WTC11 (cell line): ENCODE results near the gene NRAP. TPM values are rescaled to one million over a fixed set of nuclear protein-coding genes. Genes with fewer than 3 reads are reported as not detected.

ENCODE experiments used
- ATAC-seq: fragments of 200-7000 bp; cut with Tn5 transposase; 2 replicates; pipeline ENCODE4 v1.10.0; 2021; ENCODE audit warnings: mild to moderate bottlenecking, moderate library complexity
- CTCF ChIA-PET: fragments of 300-600 bp; sonication (Branson Sonifier 250); formaldehyde crosslinking; loops from one replicate; lab custom pipeline; 2021; ENCODE audit warnings: antibody characterized with exemption; lab: Charles Lee
- POLR2A ChIA-PET: fragments of 350-600 bp; sonication (Branson Sonifier 250); formaldehyde crosslinking; loops from one replicate; lab custom pipeline; 2021; ENCODE audit warnings: antibody characterized with exemption; lab: Charles Lee
- DNase-seq: peaks from one replicate; pipeline ENCODE4 v3.0.0; 2021; ENCODE audit warnings: low spot score
- H3K27ac Mint-ChIP-seq: 2 replicates; pipeline ENCODE4 v1.8.0; 2021; ENCODE audit warnings: mixed read lengths
- H3K27me3 Mint-ChIP-seq: 2 replicates; pipeline ENCODE4 v1.8.0; 2021; ENCODE audit warnings: low read depth, mild to moderate bottlenecking, moderate library complexity, mixed read lengths
- H3K36me3 Mint-ChIP-seq: 2 replicates; pipeline ENCODE4 v1.8.0; 2021; ENCODE audit warnings: mixed read lengths
- H3K4me1 Mint-ChIP-seq: 2 replicates; pipeline ENCODE4 v1.8.0; 2022; ENCODE audit warnings: mixed read lengths
- H3K4me3 Mint-ChIP-seq: 2 replicates; pipeline ENCODE4 v1.8.0; 2021; ENCODE audit warnings: mild to moderate bottlenecking, moderate library complexity, mixed read lengths
- H3K9me3 Mint-ChIP-seq: 2 replicates; pipeline ENCODE4 v1.8.0; 2021; ENCODE audit warnings: mixed read lengths
- CTCF ChIP-seq: fragments of 200-600 bp; IDR thresholded peaks from 2 replicates; pipeline ENCODE4 v1.8.0; 2022; ENCODE audit warnings: antibody characterized with exemption
- EMX1 ChIP-seq: fragments of 250-450 bp; sonication (Bioruptor Pico); IDR thresholded peaks from 2 replicates; pipeline ENCODE4 v1.8.0; 2021; ENCODE audit warnings: mild to moderate bottlenecking
- ERG ChIP-seq: fragments of 250-450 bp; sonication (Bioruptor Pico); IDR thresholded peaks from 2 replicates; pipeline ENCODE4 v1.8.0; 2021; ENCODE audit warnings: mild to moderate bottlenecking
- MXD4 ChIP-seq: fragments of 250-450 bp; sonication (Bioruptor Pico); IDR thresholded peaks from 2 replicates; pipeline ENCODE4 v1.8.0; 2021; ENCODE audit warnings: mild to moderate bottlenecking, moderate library complexity, borderline replicate concordance
- MYBL2 ChIP-seq: sonication (generic); formaldehyde crosslinking; IDR thresholded peaks from 2 replicates; pipeline ENCODE4 v1.8.1; 2023; ENCODE audit warnings: mild to moderate bottlenecking, moderate library complexity, missing genetic modification reagents
- NR1H2 ChIP-seq: sonication (generic); formaldehyde crosslinking; IDR thresholded peaks from 2 replicates; pipeline ENCODE4 v1.9.0; 2021; ENCODE audit warnings: mild to moderate bottlenecking, moderate library complexity, missing genetic modification reagents
- NR3C1 ChIP-seq: sonication (generic); formaldehyde crosslinking; conservative IDR thresholded peaks from 2 replicates; pipeline ENCODE4 v1.8.1; 2023; ENCODE audit warnings: low read depth, mild to moderate bottlenecking, missing genetic modification reagents
- PRRX2 ChIP-seq: fragments of 250-450 bp; sonication (Bioruptor Pico); IDR thresholded peaks from 2 replicates; pipeline ENCODE4 v1.8.0; 2021; ENCODE audit warnings: mild to moderate bottlenecking
- SMAD3 ChIP-seq: sonication (generic); formaldehyde crosslinking; IDR thresholded peaks from 2 replicates; pipeline ENCODE4 v1.8.0; 2022; ENCODE audit warnings: missing genetic modification reagents, mild to moderate bottlenecking, borderline replicate concordance
- SMAD4 ChIP-seq: sonication (generic); formaldehyde crosslinking; IDR thresholded peaks from 2 replicates; pipeline ENCODE4 v1.8.0; 2022; ENCODE audit warnings: mild to moderate bottlenecking, missing genetic modification reagents
- TEAD1 ChIP-seq: sonication (generic); formaldehyde crosslinking; IDR thresholded peaks from 2 replicates; pipeline ENCODE4 v1.8.0; 2022; ENCODE audit warnings: mild to moderate bottlenecking, missing genetic modification reagents
- ZNF121 ChIP-seq: sonication (generic); formaldehyde crosslinking; IDR thresholded peaks from 2 replicates; pipeline ENCODE4 v1.8.0; 2023; ENCODE audit warnings: missing genetic modification reagents
- ZNF317 ChIP-seq: sonication (generic); formaldehyde crosslinking; IDR thresholded peaks from 2 replicates; pipeline ENCODE4 v1.8.1; 2023; ENCODE audit warnings: low read depth, mild to moderate bottlenecking, moderate library complexity, missing genetic modification reagents, borderline replicate concordance
- ZNF396 ChIP-seq: fragments of 250-450 bp; sonication (Bioruptor Pico); IDR thresholded peaks from 2 replicates; pipeline ENCODE4 v1.8.0; 2021; ENCODE audit warnings: mild to moderate bottlenecking, moderate library complexity, borderline replicate concordance
- total RNA-seq: library from RNA; stranded (reverse); gene quantifications from 3 replicates; pipeline ENCODE4 v1.2.3, GENCODE V29; 2021
- TF ChIP-seq, protein P1 (sequence below): fragments of 250-450 bp; sonication (Bioruptor Pico); IDR thresholded peaks from 2 replicates; pipeline ENCODE4 v1.9.0; 2021; ENCODE audit warnings: mild to moderate bottlenecking
- TF ChIP-seq, protein P2 (sequence below): sonication (generic); formaldehyde crosslinking; IDR thresholded peaks from 2 replicates; pipeline ENCODE4 v1.8.1; 2023; ENCODE audit warnings: mild to moderate bottlenecking, missing genetic modification reagents, moderate library complexity
- TF ChIP-seq, protein P3 (sequence below): sonication (generic); formaldehyde crosslinking; IDR thresholded peaks from 2 replicates; pipeline ENCODE4 v1.8.0; 2022; ENCODE audit warnings: mild to moderate bottlenecking, missing genetic modification reagents
- TF ChIP-seq, protein P4 (sequence below): sonication (generic); formaldehyde crosslinking; IDR thresholded peaks from 2 replicates; pipeline ENCODE4 v1.8.0; 2023; ENCODE audit warnings: missing genetic modification reagents, mild to moderate bottlenecking, borderline replicate concordance
- TF ChIP-seq, protein P5 (sequence below): sonication (generic); formaldehyde crosslinking; IDR thresholded peaks from 2 replicates; pipeline ENCODE4 v1.8.1; 2023; ENCODE audit warnings: mild to moderate bottlenecking, missing genetic modification reagents, borderline replicate concordance

The NRAP gene
- total RNA-seq, 1 experiment from 2014 or later, result not detected

DNA sequence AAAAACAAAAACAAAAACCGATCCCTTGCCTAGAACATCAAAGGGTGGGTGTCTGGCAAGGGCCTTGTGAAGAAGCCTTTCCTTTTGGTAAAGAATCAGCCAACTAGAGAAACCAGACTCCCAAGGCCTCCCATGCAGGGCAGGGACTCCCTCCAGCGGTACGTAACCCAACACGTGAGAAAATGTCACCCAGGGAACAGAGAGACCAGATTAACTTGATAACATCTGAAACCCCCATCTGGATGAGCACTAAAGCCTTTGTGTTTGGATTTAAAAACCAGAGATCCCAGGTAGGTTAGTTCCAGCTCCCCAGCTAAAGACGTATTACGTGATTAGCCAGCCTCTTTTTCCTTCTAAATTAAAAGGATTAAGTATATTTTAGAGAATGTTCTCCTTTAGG lies 114.0 kb downstream of the NRAP start:
- no peak for ATAC-seq
- H3K27ac Mint-ChIP-seq, result no peak overlapping the region
- TF ChIP-seq, protein P1, sequence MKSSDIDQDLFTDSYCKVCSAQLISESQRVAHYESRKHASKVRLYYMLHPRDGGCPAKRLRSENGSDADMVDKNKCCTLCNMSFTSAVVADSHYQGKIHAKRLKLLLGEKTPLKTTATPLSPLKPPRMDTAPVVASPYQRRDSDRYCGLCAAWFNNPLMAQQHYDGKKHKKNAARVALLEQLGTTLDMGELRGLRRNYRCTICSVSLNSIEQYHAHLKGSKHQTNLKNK (CRISPR knock-in tag), result no peak
- TF ChIP-seq PRRX2 (CRISPR knock-in tag) (no peak), MXD4 (CRISPR knock-in tag) (no peak), SMAD4 (CRISPR knock-in tag) (no peak), EMX1 (CRISPR knock-in tag) (no peak), NR1H2 (CRISPR knock-in tag) (no peak), NR3C1 (CRISPR knock-in tag) (no peak), ZNF317 (no peak), ZNF121 (no peak)
- TF ChIP-seq, protein P2, sequence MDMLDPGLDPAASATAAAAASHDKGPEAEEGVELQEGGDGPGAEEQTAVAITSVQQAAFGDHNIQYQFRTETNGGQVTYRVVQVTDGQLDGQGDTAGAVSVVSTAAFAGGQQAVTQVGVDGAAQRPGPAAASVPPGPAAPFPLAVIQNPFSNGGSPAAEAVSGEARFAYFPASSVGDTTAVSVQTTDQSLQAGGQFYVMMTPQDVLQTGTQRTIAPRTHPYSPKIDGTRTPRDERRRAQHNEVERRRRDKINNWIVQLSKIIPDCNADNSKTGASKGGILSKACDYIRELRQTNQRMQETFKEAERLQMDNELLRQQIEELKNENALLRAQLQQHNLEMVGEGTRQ (CRISPR knock-in tag), result no peak
- TF ChIP-seq, protein P3, sequence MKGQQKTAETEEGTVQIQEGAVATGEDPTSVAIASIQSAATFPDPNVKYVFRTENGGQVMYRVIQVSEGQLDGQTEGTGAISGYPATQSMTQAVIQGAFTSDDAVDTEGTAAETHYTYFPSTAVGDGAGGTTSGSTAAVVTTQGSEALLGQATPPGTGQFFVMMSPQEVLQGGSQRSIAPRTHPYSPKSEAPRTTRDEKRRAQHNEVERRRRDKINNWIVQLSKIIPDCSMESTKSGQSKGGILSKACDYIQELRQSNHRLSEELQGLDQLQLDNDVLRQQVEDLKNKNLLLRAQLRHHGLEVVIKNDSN (CRISPR knock-in tag), result no peak
- TF ChIP-seq, protein P4, sequence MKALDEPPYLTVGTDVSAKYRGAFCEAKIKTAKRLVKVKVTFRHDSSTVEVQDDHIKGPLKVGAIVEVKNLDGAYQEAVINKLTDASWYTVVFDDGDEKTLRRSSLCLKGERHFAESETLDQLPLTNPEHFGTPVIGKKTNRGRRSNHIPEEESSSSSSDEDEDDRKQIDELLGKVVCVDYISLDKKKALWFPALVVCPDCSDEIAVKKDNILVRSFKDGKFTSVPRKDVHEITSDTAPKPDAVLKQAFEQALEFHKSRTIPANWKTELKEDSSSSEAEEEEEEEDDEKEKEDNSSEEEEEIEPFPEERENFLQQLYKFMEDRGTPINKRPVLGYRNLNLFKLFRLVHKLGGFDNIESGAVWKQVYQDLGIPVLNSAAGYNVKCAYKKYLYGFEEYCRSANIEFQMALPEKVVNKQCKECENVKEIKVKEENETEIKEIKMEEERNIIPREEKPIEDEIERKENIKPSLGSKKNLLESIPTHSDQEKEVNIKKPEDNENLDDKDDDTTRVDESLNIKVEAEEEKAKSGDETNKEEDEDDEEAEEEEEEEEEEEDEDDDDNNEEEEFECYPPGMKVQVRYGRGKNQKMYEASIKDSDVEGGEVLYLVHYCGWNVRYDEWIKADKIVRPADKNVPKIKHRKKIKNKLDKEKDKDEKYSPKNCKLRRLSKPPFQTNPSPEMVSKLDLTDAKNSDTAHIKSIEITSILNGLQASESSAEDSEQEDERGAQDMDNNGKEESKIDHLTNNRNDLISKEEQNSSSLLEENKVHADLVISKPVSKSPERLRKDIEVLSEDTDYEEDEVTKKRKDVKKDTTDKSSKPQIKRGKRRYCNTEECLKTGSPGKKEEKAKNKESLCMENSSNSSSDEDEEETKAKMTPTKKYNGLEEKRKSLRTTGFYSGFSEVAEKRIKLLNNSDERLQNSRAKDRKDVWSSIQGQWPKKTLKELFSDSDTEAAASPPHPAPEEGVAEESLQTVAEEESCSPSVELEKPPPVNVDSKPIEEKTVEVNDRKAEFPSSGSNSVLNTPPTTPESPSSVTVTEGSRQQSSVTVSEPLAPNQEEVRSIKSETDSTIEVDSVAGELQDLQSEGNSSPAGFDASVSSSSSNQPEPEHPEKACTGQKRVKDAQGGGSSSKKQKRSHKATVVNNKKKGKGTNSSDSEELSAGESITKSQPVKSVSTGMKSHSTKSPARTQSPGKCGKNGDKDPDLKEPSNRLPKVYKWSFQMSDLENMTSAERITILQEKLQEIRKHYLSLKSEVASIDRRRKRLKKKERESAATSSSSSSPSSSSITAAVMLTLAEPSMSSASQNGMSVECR, result no peak
- TF ChIP-seq, protein P5, sequence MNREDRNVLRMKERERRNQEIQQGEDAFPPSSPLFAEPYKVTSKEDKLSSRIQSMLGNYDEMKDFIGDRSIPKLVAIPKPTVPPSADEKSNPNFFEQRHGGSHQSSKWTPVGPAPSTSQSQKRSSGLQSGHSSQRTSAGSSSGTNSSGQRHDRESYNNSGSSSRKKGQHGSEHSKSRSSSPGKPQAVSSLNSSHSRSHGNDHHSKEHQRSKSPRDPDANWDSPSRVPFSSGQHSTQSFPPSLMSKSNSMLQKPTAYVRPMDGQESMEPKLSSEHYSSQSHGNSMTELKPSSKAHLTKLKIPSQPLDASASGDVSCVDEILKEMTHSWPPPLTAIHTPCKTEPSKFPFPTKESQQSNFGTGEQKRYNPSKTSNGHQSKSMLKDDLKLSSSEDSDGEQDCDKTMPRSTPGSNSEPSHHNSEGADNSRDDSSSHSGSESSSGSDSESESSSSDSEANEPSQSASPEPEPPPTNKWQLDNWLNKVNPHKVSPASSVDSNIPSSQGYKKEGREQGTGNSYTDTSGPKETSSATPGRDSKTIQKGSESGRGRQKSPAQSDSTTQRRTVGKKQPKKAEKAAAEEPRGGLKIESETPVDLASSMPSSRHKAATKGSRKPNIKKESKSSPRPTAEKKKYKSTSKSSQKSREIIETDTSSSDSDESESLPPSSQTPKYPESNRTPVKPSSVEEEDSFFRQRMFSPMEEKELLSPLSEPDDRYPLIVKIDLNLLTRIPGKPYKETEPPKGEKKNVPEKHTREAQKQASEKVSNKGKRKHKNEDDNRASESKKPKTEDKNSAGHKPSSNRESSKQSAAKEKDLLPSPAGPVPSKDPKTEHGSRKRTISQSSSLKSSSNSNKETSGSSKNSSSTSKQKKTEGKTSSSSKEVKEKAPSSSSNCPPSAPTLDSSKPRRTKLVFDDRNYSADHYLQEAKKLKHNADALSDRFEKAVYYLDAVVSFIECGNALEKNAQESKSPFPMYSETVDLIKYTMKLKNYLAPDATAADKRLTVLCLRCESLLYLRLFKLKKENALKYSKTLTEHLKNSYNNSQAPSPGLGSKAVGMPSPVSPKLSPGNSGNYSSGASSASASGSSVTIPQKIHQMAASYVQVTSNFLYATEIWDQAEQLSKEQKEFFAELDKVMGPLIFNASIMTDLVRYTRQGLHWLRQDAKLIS, result no peak
- H3K4me3 Mint-ChIP-seq, result no peak overlapping the region
- peaks cover 3% of the 10 kb centered on the region; the same call in 1 of the 2 replicates for H3K4me1 Mint-ChIP-seq
- ChIA-PET CTCF (no interaction called here), POLR2A (no interaction called here)
- H3K36me3 Mint-ChIP-seq, result no peaks in the 10 kb centered on the region
- DNase-seq, result no peak
- H3K27me3 Mint-ChIP-seq, result peaks cover 66% of the 10 kb centered on the region
- no peaks in the 10 kb centered on the region for H3K9me3 Mint-ChIP-seq

DNA sequence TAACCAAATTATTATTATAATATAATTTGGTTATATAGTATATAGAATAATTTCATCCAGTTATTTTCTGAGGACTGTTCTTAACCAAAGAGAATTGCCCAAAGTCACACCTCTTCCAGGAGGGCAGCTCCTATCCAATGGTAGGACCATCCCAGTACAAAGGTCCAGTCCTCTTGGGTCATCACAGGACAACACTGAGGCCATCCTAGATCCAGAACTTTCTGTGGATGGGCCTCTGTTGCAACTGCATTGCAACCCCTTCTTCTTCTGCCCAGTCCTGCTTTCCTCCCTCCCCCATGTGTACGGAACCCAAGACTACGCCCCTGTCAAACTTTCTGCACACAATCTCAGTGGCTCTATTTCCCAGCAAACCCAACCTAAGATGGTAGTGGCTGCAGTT lies 116.4 kb downstream of the NRAP start:
- DNase-seq (no peak), ATAC-seq (no peak)
- no peak overlapping the region for H3K4me3 Mint-ChIP-seq
- ChIA-PET CTCF (no interaction called here), POLR2A (interaction anchor here (0.6 kb wide), 1 partner anchor 421 kb away, joined by 3 read pairs; no protein-coding TSS in a partner anchor)
- no peak overlapping the region for H3K27ac Mint-ChIP-seq
- no peaks in the 10 kb centered on the region for H3K9me3 Mint-ChIP-seq
- H3K4me1 Mint-ChIP-seq, result peaks cover 3% of the 10 kb centered on the region; the same call in 1 of the 2 replicates
- H3K36me3 Mint-ChIP-seq, result no peaks in the 10 kb centered on the region
- no peak for TF ChIP-seq SMAD3 (CRISPR knock-in tag)
- no peak for TF ChIP-seq CTCF
- TF ChIP-seq ZNF396, result no peak
- no peak for TF ChIP-seq TEAD1
- TF ChIP-seq ERG (CRISPR knock-in tag), result no peak
- no peak for TF ChIP-seq MYBL2 (CRISPR knock-in tag)
- TF ChIP-seq ZNF121, result no peak
- H3K27me3 Mint-ChIP-seq, result peaks cover 42% of the 10 kb centered on the region
